Muscle of back (tissue), 11 donors: ENCODE measurements around the gene PERM1. TPM values are rescaled to one million over a fixed set of nuclear protein-coding genes. Genes with fewer than 3 reads are reported as not detected.
"Not testable (repeated sequence)": the region's sequence is repeated elsewhere in the genome, so short reads cannot be mapped to it uniquely, and the experiment has no call there.

ENCODE experiments used
- DNase-seq, 3 donors: peaks; one replicate each; pipeline versions ENCODE4 v3.0.0 to v3.0.0-alpha.2; 2013
- polyA plus RNA-seq, 10 donors: library from polyadenylated mRNA; unstranded; fragments of 120-200 nt; gene quantifications; one replicate each; pipeline ENCODE4 v1.2.1, GENCODE V29; 2013; ENCODE audit not compliant: insufficient read length in 10 of 10

PERM1 gene
- polyA plus RNA-seq, 10 donors: 0.97 to 2.9 (median 1.6) TPM

DNA sequence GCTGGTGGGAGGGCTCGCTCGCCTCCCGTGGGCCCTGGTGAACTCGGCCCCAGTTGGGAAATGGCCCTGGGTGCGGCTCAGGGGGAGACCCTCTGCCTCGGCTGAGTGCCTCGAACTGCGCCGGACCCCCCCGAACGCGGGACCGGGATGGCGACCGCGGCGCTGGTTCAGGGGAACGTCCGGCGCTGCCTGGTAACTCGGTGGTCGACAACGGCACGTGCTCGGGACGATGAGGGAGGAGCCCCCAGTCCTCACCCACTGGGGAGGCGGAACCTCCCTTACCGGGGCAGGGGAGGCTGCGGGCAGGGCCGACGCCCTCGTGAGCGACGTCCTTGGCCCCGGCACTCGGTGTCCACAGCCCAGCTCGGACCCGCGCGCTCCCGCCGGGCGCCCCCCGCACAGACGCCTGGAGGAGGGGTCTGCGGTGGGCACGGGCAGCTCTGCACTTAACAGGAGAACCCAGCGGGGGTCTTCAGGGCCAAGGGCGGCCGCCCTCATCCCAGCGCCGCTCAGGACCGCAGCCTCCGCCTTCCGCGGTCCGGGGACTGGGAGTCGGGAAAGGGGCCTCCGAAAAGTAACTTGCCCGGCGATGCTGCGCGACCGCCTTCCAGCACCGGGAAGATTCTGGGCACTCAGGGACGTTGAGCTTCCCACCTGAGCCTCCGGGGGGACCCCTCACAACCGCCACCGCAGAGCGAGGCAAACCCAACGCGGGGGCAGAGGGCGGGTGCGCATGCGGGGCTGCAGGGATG, 16.3 kb upstream of the PERM1 start:
- peak in 1 of 3 donors; percentile 51 for DNase-seq

DNA sequence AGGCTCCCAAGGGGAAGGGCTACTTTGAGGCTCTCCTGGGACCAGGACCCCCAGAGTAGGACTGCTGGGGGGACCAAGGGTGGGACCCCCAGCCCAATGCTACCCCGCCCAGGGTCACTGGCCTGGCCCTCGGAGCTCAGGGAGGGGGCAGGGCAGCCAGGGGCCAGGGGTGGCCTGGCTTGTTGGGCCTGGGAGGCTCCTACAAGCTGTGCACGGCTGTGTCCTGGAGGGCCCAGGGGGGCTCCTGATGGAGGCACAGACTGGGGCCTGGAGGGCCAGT, 15.8 kb upstream of the PERM1 start:
- DNase-seq: no peak

DNA sequence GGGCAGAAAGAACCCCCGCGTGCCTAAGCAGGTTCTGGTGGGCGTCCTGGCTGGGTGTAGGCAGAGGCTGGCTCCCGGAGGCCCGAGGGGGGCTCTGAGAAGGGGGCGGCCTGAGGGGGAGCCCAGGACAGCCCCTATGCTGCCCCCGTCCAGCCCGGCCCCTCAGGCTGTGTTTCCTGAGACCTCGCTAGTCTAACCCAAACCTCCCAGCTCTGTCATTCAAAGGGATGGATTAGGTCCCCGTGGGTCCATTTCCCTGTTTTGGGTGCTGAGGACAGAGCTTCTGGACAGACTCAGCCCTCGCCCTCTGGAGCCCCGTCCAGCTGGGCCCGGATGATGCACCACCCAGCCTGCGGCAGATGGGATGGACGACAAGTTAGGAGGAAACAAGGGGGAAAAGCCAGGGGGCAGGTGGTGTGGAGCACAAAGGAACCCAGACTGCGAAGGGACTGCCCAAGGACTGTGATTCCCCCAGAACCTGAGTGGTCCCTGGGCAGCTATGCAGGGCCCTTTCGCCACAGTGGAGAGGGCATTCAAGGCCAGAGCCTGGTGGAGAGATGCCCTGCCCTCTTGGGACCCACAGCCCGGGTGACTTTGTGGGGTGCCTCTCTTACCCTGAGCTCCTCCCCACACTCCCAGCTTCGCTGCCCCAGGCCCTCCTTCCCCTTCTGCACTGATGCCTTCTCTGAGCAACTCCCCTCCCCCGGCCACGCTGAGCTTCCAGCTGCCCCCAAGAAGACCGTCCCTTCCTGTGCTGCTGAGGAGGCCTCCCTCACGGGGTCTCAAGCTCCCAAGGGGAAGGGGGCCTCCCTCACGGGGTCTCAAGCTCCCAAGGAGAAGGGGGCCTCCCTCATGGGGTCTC, 15.2 kb upstream of the PERM1 start:
- DNase-seq: no peak

DNA sequence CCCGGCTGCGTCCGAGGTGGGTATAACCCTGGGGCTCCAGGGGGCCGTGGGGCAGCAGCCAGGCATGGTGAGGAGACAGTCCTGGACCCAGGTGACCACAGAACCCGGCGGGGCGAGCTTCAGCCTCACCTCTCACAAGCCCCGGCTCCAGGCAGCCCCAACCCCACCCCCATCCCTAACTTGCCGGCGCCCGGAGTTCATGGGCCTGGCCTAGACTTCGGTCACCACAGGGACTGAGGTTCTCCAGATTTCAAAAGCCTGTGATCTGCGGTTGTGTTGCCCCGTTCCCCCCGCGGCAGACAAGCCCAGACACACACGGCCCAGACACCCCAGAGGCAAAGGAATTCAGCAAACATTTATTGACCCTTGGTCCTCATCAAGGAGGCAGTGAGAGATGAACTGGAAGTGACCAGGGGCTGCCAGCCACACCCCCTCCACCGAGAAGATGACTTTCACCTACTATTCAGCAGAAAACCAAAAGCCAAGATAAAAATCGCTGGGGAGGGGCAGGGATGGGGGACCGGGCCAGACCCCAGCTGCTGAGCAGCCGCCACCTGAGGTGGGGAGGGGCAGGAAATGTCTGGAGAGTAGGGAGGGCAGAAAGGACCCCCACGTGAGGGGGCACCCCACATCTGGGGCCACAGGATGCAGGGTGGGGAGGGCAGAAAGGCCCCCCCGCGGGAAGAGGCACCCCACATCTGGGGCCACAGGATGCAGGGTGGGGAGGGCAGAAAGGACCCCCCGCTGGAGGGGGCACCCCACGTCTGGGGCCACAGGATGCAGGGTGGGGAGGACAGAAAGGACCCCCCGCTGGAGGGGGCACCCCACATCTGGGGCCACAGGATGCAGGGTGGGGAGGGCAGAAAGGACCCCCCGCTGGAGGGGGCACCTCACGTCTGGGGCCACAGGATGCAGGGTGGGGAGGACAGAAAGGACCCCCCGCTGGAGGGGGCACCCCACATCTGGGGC, 14.1 kb upstream of the PERM1 start:
- DNase-seq: peak in 1 of 3 donors; percentile 11

DNA sequence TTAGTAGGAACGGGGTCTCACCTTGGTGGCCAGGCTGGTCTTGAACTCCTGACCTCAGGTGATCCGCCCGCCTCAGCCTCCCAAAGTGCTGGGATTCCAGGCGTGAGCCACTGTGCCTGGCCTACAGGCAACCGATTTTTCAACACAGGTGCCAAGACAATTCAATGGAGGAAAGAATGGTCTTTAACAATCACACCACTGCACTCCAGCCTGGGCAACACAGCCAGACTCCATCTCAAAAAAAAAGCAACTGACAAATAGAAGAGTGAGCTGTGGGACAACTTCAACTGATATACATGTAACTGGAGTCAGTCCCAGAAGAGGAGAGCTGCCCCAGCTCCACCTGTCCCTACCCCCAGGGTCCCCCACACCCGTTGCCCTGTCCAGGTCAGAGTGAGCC, 12.7 kb upstream of the PERM1 start:
- DNase-seq: not testable (repeated sequence)

DNA sequence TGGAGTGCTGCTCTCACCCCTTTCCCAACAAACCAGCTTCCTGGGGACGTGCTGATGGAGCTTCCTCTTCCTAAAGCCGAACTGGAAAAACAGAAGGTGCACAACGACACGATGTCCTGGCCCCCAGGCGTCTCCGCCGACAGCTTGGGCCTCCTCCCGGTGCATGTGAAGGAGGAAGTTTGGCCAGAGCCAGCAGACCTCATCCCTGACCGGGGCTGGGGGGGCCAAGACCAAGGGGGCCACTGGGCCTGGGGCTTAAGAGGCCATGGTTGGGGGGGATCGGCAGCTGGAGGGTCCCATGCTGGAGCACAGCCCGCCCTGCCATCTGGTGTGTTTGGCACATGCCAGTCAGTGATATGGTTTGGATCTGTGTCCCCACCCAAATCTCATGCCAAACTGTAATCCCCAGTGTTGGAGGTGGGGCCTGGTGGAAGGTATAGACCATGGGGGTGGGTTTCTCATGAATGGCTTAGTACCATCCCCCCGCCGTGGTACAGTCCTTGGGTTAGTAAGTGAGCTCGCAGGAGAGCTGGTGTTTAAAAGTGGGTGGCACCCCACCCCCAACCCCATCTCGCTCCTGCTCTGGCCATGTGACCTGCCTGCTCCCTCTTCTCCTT, 11.6 kb upstream of the PERM1 start:
- no peak for DNase-seq

DNA sequence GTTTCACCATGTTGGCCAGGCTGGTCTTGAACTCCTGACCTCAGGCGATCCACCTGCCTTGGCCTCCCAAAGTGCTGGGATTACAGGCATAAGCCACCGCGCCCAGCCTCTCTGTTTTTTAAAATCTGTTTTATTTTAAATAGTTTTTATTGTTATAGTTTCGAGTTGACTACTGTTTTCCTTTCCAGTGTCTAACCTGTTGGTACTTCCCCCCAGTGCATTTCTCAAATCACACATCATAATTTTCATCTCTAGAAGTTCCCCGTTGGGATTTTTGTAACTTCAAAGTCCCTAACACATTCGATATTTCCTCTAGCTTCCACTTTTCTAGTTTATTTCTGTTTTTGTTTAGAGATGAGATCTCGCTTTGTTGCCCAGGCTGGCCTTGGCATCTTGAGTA, 10.5 kb upstream of the PERM1 start:
- DNase-seq: no peak

DNA sequence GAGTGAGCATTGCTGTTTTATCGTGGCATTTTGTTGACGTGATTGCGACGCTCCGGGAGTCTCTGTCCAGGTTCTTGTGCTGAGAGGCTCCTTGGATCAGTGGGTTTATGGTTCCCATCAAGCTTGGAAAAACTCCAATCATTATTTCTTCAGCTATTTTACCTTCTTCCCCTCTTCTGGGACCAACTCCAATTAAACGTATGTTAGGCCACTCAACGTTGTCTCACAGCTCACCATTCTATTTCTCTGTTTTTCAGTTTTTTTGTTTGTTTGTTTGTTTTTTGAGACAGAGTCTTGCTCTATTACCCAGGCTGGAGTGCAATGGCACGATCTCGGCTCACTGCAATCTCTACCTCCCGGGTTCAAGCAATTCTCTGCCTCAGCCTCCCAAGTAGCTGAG, 10.0 kb upstream of the PERM1 start:
- DNase-seq: no peak

DNA sequence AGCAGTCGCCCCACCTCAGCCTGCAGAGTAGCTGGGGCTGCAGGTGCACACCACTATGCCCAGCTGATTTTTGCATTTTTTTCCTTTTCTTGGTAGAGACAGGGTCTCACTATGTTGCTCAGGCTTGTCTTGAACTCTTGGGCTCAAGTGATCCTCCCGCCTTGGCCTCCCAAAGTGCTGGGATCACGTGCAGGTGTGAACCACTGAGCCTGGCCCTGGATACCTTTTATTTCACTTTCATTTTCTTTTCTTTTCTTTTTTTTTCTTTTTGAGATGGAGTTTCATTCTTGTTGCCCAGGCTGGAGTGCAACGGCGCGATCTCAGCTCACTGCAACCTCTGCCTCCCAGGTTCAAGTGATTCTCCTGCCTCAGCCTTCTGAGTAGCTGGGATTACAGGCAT, 9.4 kb upstream of the PERM1 start:
- not testable (repeated sequence) for DNase-seq

DNA sequence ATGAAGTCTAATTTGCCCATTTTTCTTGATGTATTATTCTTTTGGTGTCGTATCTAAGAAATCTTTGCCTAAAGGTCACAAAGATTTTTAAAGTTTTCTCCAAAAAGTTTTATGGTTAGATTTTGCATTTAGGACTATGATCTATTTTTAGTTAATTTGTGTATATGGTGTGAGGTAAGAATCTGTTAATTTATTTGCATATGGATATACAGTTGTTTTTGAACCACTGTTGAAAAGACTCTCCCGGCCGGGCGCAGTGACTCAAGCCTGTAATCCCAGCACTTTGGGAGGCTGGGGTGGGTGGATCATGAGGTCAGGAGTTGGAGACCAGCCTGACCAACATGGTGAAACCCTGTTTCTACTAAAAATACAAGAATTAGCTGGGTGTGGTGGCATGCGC, 6.2 kb upstream of the PERM1 start:
- not testable (repeated sequence) for DNase-seq

DNA sequence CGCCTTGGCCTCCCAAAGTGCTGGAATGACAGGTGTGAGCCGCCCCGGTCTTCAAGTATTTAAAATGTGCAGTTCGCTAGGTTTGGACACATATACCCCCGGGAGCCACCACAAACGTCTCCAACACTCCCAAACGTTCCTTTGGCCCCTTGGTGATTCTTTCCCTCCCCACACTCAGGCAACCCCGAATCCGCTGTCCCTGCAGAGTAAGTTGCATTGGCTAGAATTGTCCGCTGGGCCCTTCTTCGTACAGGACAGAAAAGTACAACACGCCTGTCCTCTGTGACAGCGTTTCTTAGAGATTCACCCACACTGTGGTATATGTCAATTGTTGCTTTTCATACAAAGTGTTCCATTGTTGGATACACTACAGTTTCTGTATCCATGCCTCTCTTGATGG, 3.2 kb upstream of the PERM1 start:
- DNase-seq: no peak

DNA sequence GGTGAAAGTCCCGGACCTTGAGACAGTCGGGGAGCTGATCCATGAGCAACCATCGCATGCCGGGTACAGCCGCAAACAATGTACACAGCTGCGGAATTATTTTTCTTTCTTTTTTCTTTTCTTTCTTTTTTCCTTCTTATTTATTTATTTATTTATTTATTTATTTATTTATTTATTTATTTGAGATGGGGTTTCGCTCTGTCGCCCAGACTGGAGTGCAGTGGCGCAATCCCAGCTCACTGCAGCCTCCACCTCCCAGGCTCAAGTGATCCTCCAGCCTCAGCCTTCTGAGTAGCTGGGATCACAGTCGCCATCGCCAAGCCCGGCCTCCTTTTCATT, 2.6 kb upstream of the PERM1 start:
- no peak for DNase-seq

DNA sequence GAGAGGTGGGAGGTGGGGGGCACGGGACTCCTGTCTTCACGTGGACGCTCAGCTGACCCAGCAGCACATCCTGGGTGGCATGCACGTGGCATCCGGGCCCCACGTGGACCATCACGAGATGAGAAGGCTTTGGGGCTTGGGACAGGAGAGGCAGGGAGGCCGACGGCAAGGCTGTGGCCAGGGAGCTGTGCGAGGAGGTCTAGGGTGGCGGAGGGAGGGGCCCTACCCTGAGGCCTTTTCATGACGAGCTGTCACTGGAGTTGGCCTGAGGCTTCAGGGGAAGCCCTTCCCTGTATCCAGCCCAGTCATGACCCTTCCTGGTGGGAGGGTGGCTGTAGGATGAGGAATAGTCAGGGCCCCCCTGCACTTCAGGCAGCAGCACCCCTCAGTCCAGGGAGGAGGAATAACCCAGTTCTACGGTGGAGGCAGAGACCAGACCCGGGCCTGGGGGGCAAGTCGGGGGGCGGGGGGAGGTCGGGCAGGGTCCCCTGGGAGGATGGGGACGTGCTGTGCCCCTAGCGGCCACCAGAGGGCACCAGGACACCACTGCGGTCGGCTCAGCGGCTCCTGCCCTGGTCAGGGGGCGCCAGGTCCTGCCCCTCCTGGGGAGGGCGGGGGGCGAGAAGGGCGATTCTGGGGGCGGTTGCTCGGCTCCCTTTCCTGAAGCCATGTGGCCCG, 2.0 kb upstream of the PERM1 start:
- DNase-seq: peak in 1 of 3 donors; percentile 61

DNA sequence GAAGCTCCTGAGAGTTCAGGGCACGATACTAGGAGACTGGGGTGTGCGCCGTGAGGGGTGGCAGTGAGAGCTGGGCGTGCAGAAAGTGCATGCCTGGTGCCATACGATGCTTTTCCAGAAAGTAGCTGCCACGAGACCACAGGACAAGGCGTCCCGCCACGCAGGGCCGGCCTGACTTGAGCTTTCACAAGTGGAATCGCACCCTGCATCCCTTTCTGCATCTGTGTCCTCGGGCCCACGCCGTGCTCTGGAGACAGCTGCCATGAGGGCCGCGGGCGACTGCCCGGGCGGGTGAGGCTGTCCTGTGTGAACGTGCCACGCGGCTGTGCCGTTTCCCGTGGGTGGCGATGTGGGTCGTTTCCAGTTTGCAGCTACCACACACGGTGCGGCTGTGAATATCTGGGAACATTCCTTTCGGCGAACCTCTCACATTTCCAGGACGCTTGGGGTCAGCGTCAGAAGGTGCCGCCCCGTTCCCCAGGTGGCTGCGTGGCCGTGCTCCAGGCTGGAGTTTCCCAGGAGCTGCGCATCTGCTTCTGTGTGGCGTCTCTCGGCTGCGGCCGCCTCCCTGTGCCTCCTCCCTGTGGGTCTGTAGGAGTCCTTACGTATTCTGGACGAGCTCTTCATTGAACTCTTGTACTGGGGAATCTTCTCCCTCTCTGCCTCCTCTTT, 1.0 kb upstream of the PERM1 start:
- DNase-seq: no peak

DNA sequence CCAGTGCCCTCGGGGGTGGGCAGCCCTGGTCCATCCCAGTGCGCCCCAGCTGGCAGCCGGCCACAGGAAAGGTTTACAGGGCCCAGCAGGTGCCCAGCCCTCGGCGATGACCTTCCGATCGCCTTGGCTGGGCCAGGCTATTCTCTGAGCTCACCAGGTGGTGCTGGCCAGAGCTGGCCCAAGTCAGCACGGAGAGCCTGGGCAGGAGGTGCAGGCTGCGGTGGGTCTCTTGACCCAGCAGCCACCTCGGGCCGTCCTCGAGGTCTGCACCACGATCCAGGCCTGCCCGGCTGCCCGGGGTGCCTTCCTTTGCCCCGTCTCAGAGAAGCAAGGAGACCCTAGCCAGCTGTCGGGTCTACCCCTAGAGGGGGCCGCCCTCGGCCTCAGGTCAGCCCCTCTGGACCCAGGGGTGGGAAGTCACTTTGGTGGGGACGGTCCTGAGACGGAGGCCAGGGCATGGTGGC, 370 bp downstream of the PERM1 start:
- DNase-seq: no peak

DNA sequence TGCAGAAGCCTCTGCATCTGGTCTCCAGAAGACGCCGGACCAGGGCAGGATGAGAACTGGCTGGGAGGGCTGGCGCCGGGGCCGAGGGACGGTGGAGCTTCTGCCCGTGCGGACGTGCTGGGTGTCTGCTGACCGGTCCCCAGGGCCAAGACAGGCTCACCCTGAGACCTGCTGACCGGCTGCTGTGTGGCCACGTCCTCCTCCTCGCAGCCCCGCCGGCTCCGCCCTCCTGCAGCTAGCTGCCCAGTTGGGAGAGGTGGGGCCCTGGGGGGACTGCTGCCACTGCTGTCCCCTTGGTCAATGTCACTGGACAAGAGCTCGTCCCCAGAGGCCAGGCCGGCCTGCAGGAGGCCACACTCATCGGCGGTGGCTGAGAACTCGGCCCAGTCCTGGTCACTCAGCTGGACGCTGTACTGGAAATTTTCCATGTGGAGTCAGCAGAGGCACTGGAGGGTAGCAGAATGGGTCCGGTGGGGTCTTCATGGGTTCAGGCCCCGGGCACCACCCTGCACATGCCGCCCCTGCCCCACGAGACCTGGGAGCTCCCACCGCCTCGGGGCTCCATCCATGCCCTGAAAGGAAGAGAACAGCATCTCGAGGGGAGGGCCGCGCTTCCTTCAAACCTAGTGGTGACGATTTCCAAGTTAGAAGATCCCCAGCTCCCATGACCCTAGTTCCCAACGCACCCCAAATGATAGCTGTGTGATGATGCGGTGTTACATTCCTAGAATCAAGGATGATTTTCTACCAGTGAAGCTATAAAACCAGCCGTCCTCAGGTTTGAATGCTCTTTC, 1.1 kb downstream of the PERM1 start:
- DNase-seq: no peak

DNA sequence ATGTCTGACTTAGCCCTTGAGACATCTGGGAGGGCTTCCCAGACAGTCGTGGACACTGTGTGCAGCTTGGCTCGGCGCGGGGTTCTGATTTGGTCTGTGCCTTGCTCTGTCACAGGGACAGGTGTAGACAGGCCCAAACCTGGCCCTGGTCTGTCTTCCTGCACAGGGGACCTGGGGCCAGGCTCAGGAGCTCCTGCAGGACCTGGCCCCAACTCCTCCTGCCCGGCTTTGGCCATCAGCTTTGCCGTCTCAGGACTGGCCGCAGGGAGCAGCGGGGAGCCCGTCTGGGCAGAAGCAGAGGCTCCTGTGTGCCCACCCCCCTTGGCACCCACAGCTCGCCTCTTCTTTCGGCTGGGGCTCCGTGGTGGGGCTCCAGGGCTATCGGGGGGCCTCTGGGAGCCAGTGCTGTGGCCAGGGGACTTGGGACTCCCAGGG, 1.7 kb downstream of the PERM1 start:
- DNase-seq: no peak

DNA sequence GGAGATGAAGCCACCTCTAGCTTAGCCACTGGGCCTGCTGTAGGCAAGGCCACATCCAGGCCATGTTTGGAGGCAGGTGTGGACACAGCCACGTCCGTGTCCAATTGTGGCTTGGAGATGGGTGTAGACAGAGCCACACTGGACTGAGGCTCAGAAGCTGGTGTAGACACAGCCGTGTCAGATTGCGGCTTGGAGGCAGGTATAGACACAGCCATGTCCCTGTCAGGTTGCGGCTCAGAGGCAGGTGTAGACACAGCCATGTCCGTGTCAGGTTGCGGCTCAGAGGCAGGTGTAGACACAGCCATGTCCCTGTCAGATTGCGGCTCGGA, 2.2 kb downstream of the PERM1 start:
- no peak for DNase-seq

DNA sequence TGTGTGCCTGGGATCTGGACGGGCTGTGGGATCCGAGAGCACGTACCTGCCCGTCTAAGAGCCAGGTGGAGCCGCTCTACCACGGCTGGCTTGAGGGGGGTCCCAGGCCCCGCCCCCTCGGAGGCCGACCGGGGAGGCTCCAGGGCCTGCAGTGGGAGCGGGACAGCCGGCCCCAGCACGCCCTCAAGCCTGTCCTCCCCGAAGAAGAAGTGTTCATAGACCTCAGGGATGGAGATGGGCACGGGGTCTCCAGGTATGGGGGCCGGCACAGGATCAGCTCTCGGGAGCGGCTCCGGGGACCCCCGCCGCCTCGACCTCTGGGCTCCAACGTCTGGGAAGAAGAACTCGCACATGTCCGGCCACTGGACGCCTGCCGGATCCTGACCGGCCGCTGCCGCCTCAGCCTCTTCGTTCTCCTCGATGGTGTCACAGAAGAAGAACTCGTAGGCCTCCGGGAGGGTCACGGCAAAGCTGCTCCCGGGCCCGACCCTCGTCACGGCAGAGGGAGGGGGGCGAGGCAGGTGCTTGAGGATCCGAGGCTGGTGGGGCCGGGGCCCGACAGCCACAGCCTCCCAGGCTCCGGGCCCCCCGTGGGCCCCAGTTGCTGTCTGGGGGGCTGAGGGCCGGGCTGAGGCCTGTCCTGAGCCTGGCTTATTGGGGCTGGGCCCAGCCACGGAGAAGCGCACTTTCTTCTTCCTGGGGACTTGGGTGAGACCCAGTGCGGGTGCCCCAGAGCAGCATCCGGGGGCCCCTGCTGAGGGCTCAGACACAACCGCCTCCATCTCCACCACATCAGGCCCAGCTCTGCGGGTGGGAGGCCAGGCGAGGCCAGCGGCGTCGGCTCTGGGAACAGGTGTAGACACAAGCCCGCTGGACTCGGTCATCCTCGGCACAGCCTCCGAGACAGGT, 2.8 kb downstream of the PERM1 start:
- no peak for DNase-seq
